K562 (cell line): ENCODE results near the gene GABPB2.

ENCODE experiments used
- EZH2 ChIP-seq: IDR thresholded peaks from 2 replicates; pipeline ENCODE4 v1.6.1; 2012; ENCODE audit warnings: low read depth, mild to moderate bottlenecking, inconsistent platforms, low read length, borderline replicate concordance
- KAT7 ChIP-seq: sonication (generic); formaldehyde crosslinking; IDR thresholded peaks from 2 replicates; pipeline ENCODE4 v1.8.0; 2022; ENCODE audit warnings: missing genetic modification reagents, mild to moderate bottlenecking, borderline replicate concordance
- RAD21 ChIP-seq, 2 experiments: fragments of 250-450 bp in 1 of 2; fragments of 450-650 bp in 1 of 2; sonication (Bioruptor Pico) in 1 of 2; formaldehyde crosslinking in 1 of 2; IDR thresholded peaks in 1 of 2; conservative IDR thresholded peaks in 1 of 2; 2 replicates each; pipeline versions ENCODE4 v1.4.0 to v1.8.0; 2020 to 2022; ENCODE audit warnings: mild to moderate bottlenecking in 2 of 2, moderate library complexity in 1 of 2
- SPI1 ChIP-seq: IDR thresholded peaks from 2 replicates; pipeline ENCODE4 v1.6.1; 2011; ENCODE audit warnings: low read depth, low read length, control low read depth, borderline replicate concordance
- TEAD4 ChIP-seq, 2 experiments: sonication (generic) in 1 of 2; formaldehyde crosslinking in 1 of 2; IDR thresholded peaks; 2 replicates each; pipeline versions ENCODE4 v1.6.1 to v1.8.0; 2012 to 2022; ENCODE audit warnings: borderline replicate concordance in 1 of 2, inconsistent platforms in 1 of 2, low read length in 1 of 2, mild to moderate bottlenecking in 1 of 2, missing genetic modification reagents in 1 of 2
- TFAM ChIP-seq: fragments of 250-450 bp; sonication (Bioruptor Pico); conservative IDR thresholded peaks from 2 replicates; pipeline ENCODE4 v1.5.0; 2021; ENCODE audit warnings: mild to moderate bottlenecking, moderate library complexity
- ZNF76 ChIP-seq: fragments of 250-450 bp; sonication (Bioruptor Pico); IDR thresholded peaks from 2 replicates; pipeline ENCODE4 v1.4.0; 2020; ENCODE audit warnings: mild to moderate bottlenecking, moderate library complexity, borderline replicate concordance
- TF ChIP-seq, protein P1 (sequence below): fragments of 450-650 bp; conservative IDR thresholded peaks from 2 replicates; pipeline ENCODE4 v1.6.1; 2016; ENCODE audit warnings: missing genetic modification characterization, low read depth, mild to moderate bottlenecking, control low read depth, missing compliant biosample characterization
- TF ChIP-seq, protein P2 (sequence below), 3 experiments: IDR thresholded peaks in 2 of 3; conservative IDR thresholded peaks in 1 of 3; 2 replicates each; pipeline ENCODE4 v1.5.1; 2011 to 2012; ENCODE audit warnings: low read length in 3 of 3, mild to moderate bottlenecking in 3 of 3, control low read depth in 2 of 3, improper control_type of control experiment in 1 of 3, inconsistent platforms in 1 of 3, low read depth in 1 of 3, mixed read lengths in 1 of 3, moderate library complexity in 1 of 3; ENCODE audit not compliant: insufficient read depth in 2 of 3

GRCh38 chr1:151171190-151171589, 100.6 kb downstream of the GABPB2 start:
- TF ChIP-seq TEAD4 (IDR thresholded peaks at IDR 0.05; ENCODE audit: low read length): no peak
- no peak for TF ChIP-seq TEAD4 (CRISPR knock-in tag; IDR thresholded peaks at IDR 0.05; ENCODE audit: borderline replicate concordance)
- TF ChIP-seq ZNF76 (CRISPR knock-in tag): no peak
- no peak for TF ChIP-seq EZH2
- TF ChIP-seq RAD21 (CRISPR knock-in tag; conservative IDR thresholded peaks at IDR 0.05 in 1 of 2, IDR thresholded peaks at IDR 0.05 in 1 of 2): no peak
- TF ChIP-seq KAT7: no peak
- TF ChIP-seq, protein P1, sequence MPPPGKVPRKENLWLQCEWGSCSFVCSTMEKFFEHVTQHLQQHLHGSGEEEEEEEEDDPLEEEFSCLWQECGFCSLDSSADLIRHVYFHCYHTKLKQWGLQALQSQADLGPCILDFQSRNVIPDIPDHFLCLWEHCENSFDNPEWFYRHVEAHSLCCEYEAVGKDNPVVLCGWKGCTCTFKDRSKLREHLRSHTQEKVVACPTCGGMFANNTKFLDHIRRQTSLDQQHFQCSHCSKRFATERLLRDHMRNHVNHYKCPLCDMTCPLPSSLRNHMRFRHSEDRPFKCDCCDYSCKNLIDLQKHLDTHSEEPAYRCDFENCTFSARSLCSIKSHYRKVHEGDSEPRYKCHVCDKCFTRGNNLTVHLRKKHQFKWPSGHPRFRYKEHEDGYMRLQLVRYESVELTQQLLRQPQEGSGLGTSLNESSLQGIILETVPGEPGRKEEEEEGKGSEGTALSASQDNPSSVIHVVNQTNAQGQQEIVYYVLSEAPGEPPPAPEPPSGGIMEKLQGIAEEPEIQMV (tag): no peak
- no peak for TF ChIP-seq SPI1
- TF ChIP-seq TFAM (CRISPR knock-in tag): no peak
- TF ChIP-seq, protein P2, sequence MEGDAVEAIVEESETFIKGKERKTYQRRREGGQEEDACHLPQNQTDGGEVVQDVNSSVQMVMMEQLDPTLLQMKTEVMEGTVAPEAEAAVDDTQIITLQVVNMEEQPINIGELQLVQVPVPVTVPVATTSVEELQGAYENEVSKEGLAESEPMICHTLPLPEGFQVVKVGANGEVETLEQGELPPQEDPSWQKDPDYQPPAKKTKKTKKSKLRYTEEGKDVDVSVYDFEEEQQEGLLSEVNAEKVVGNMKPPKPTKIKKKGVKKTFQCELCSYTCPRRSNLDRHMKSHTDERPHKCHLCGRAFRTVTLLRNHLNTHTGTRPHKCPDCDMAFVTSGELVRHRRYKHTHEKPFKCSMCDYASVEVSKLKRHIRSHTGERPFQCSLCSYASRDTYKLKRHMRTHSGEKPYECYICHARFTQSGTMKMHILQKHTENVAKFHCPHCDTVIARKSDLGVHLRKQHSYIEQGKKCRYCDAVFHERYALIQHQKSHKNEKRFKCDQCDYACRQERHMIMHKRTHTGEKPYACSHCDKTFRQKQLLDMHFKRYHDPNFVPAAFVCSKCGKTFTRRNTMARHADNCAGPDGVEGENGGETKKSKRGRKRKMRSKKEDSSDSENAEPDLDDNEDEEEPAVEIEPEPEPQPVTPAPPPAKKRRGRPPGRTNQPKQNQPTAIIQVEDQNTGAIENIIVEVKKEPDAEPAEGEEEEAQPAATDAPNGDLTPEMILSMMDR (IDR thresholded peaks at IDR 0.05 in 2 of 3, conservative IDR thresholded peaks at IDR 0.05 in 1 of 3; ENCODE audit: insufficient read depth in 2 of 3, low read depth in 1 of 3, low read length in 3 of 3): no peak
